Neural crest cell (in vitro differentiated cells): ENCODE results near the gene MRPS18B. TPM values are rescaled to one million over a fixed set of nuclear protein-coding genes. Genes with fewer than 3 reads are reported as not detected.

Experiments
- DNase-seq: peaks from one replicate; pipeline ENCODE4 v3.0.0; 2021; ENCODE audit warnings: low read depth, mixed read lengths, low spot score
- H3K27ac Mint-ChIP-seq: one replicate; pipeline ENCODE4 v1.8.0; 2021; ENCODE audit warnings: mild to moderate bottlenecking, mixed read lengths; ENCODE audit not compliant: unreplicated experiment
- H3K27me3 Mint-ChIP-seq: 2 replicates; pipeline ENCODE4 v1.8.0; 2021; ENCODE audit warnings: low read depth, mild to moderate bottlenecking, mixed read lengths
- H3K36me3 Mint-ChIP-seq: 2 replicates; pipeline ENCODE4 v1.8.0; 2021; ENCODE audit warnings: low read depth, mild to moderate bottlenecking, mixed read lengths
- H3K4me1 Mint-ChIP-seq: 2 replicates; pipeline ENCODE4 v1.8.0; 2021; ENCODE audit warnings: mixed read lengths
- H3K4me3 Mint-ChIP-seq: one replicate; pipeline ENCODE4 v1.8.0; 2021; ENCODE audit warnings: mild to moderate bottlenecking, mixed read lengths
- H3K9me3 Mint-ChIP-seq: 2 replicates; pipeline ENCODE4 v1.8.0; 2021; ENCODE audit warnings: mixed read lengths
- CTCF ChIP-seq: fragments of 200-600 bp; sonication (generic); conservative IDR thresholded peaks from 2 replicates; pipeline ENCODE4 v1.5.0; 2021; ENCODE audit warnings: antibody characterized with exemption, mild to moderate bottlenecking
- total RNA-seq: library from RNA; stranded (reverse); gene quantifications from 2 replicates; pipeline ENCODE4 v1.2.1, GENCODE V29; 2021

Gene MRPS18B
- total RNA-seq, 1 donor from 2014 or later: 39.3 TPM

DNA sequence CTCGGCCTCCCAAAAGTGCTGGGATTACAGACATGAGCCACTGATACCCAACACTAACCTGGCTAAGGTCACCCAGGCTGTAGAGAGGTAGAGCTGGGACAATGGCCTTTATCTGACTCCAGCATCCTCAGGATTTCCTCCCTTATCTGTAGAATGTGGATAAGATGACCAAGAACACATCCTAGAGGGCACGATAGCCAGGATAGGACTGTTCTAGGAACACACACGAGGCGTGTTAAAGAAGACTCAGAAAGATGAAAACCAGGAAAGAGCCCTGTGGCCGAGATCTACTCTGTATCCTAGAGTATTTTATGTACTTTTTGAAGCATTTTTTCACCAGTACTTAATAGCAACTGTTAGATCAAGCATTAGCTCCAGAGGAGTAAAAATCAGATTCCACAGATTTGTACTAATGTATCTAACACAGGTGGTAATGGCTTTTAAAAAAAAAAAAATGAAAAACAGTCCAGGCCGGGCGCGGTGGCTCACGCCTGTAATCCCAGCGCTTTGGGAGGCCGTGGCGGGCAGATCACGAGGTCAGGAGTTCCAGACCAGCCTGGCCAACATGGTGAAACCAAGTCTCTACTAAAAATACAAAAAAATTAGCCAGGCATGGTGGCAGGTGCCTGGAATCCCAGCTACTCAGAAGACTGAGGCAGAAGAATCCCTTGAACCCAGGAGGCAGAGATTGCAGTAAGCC is 17.9 kb upstream of the MRPS18B start:
- no peak for DNase-seq
- Mint-ChIP-seq H3K27me3 (peaks cover 5% of the 10 kb centered on the region), H3K27ac (no peak overlapping the region), H3K4me3 (no peak overlapping the region), H3K9me3 (no peaks in the 10 kb centered on the region), H3K36me3 (peaks cover 33% of the 10 kb centered on the region), H3K4me1 (peaks cover 5% of the 10 kb centered on the region)
- no peak for TF ChIP-seq CTCF

DNA sequence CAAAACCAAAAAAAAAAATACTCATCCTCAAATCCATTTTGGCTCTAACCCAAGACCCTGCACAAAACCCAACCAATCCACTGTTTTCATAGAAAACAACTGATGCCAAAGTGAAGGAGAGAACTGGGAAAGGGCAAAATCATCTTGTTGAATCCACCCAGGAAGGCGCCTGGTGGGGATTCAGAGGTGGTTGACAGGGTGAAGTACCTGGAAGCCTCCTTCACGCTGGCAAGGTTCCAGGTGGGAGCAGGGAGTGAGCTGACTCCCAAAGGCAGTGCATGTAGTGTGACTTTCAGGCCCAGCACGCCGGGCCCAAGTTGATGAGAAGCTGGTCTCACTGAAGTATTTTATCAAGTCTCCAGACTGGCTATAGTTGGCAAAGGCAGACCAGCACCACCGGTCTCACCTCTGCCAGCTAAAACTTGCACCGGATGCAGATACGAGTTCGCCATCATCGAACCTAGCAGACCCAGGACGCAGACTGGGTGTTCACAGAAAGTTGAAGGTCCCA is 17.1 kb upstream of the MRPS18B start:
- Mint-ChIP-seq H3K9me3 (no peaks in the 10 kb centered on the region), H3K36me3 (peaks cover 33% of the 10 kb centered on the region), H3K27me3 (peaks cover 5% of the 10 kb centered on the region), H3K4me3 (no peak overlapping the region), H3K4me1 (peaks cover 5% of the 10 kb centered on the region), H3K27ac (no peak overlapping the region)
- no peak for DNase-seq
- TF ChIP-seq CTCF: no peak

GRCh38 chr6:30601436-30601814 is 16.2 kb upstream of the MRPS18B start:
- DNase-seq: no peak
- Mint-ChIP-seq H3K9me3 (no peaks in the 10 kb centered on the region), H3K27me3 (peaks cover 7% of the 10 kb centered on the region), H3K36me3 (peaks cover 41% of the 10 kb centered on the region), H3K4me3 (no peak overlapping the region), H3K4me1 (peaks cover 5% of the 10 kb centered on the region), H3K27ac (no peak overlapping the region)
- no peak for TF ChIP-seq CTCF

DNA sequence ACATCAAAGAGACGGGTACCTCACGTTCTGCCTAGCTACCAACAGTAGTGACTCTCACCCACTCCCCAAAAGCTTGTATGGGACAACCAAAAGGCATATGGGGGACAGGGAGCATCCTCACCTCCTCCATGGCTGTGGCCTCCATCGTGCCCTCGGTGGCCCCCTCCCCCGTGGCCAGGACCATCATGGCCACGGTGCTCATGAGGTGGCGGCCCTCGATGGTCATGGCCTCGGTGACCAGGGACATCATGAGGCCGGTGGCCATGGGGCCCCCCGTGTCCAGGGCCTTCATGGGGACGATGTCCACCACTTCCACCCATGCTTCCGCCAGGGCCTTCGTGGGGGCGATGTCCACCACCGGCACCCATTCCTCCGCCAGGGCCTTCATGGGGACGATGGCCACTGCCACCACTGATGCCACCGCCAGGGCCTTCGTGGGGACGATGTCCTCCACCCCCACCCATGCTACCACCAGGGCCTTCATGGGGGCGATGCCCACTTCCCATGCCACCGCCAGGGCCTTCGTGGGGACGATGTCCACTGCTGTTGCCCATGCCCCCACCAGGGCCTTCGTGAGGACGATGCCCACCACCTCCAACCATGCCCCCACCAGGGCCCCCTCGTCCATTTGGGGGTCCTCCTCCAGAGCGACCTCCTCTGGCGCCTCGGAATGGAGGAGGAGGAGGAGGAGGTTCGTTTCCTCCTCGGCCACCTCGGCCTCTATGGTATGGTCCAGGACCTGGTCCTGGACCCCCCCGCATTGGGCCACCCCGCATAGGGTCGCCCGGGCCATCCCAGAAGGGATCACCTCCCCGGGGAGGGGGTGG is 15.6 kb upstream of the MRPS18B start:
- Mint-ChIP-seq H3K27me3 (peaks cover 7% of the 10 kb centered on the region), H3K36me3 (peaks cover 45% of the 10 kb centered on the region), H3K27ac (no peak overlapping the region), H3K9me3 (no peaks in the 10 kb centered on the region), H3K4me1 (peaks cover 5% of the 10 kb centered on the region), H3K4me3 (no peak overlapping the region)
- TF ChIP-seq CTCF: no peak
- no peak for DNase-seq

DNA sequence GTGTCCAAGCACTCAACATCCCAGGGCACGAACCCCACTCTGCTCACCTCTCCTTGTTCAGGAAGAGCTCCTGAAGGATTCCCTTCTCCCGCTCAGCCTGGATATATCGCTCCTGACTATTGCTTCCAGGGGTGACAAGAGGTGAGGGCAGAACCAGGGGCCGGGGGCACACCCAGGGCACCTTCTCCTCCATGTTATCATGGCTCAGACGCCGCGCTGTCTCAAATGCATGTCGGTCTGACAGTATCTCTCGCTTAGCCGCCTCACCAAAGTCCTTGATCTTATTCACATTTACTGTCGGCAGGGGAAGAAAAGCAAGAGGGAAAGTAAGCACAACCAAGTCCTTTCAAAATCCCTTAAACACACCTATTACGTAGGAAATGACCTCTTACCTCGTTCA is 13.7 kb upstream of the MRPS18B start:
- Mint-ChIP-seq H3K9me3 (no peaks in the 10 kb centered on the region), H3K27ac (no peak overlapping the region), H3K4me1 (peaks cover 5% of the 10 kb centered on the region), H3K27me3 (peaks cover 6% of the 10 kb centered on the region), H3K36me3 (peaks cover 52% of the 10 kb centered on the region), H3K4me3 (peak overlapping the region; percentile 50)
- no peak for TF ChIP-seq CTCF
- DNase-seq: no peak
